ENCODE results near the gene MED12L.

The MED12L gene

GRCh38 chr3:151459358-151459757 lies 373.9 kb downstream of the MED12L start:
- peaks cover 0 to 5% of the 10 kb centered on the region in 2 donors for H3K4me1 ChIP-seq (ENCODE audit: control insufficient read depth in 1 of 2, insufficient read depth in 2 of 2, low read length in 2 of 2)
- no peaks in the 10 kb centered on the region for H3K36me3 ChIP-seq (ENCODE audit: control insufficient read depth in 1 of 2, insufficient read depth in 2 of 2, low read length in 2 of 2)
- H3K9me3 ChIP-seq (ENCODE audit: control insufficient read depth in 1 of 2, low read length in 2 of 2) = no peaks in the 10 kb centered on the region
- no peak overlapping the region for H3K27ac ChIP-seq (ENCODE audit: low read length)
- no peak overlapping the region for H3K4me3 ChIP-seq (ENCODE audit: low read depth in 1 of 2, low read length in 2 of 2)
- H3K27me3 ChIP-seq (ENCODE audit: low read depth, low read length) = peaks cover 4% of the 10 kb centered on the region

- Histone ChIP-seq H3K27ac (ENCODE audit: low read length) (no peak overlapping the region), H3K4me3 (ENCODE audit: low read depth in 1 of 2, low read length in 2 of 2) (peak overlapping the region; percentile 51 to 68), H3K36me3 (ENCODE audit: control insufficient read depth in 1 of 2, insufficient read depth in 2 of 2, low read length in 2 of 2) (no peaks in the 10 kb centered on the region)
Measured at GRCh38 chr3:151460228-151460627, 374.8 kb downstream of the MED12L start.

DNA sequence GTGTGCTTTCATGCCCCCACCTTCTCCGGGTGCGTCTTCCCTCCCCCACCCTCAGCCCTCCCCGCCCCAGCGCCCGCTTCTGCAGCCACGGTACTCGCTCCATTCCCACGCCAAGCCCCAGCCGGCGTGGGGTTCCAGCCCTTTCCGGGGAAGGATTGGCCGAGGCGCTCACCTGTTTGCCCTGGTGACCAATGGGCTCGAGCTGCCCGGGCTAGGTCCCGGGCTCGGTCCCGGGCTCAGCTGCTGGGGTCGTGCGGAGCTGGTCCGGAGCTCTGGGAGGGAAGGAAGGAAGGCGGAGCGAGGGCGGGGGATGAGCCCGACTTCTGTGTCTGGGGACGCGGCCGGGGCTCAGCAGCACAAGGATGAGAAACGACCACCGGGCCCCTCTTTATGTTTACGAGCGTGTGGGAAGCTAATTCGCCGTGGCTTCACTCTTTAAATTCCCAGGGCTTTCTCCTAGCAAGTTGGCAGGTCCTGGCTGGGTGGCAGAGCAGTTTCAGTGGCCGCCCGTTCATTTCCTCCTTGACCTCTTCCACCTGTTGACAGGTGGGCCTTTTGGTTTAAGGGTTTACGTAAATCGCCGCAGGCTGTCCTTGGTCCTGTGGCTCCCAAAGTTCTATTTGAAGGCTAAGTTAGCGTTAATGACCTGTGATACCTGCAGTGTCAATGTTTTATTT lies 375.4 kb downstream of the MED12L start, which contains the start of gene IGSF10:
Gene IGSF10, minus strand, starts transcription at position 288 of the 677 bp plus-strand sequence. CDS start 2,352 bp downstream, outside the sequence.
- no peak within 1 kb of the TSS for H3K27ac ChIP-seq (ENCODE audit: low read length)

More at GRCh38 chr3:151460228-151460627, 374.8 kb downstream of the MED12L start:
- no peaks in the 10 kb centered on the region for H3K9me3 ChIP-seq (ENCODE audit: control insufficient read depth in 1 of 2, low read length in 2 of 2)
- peaks cover 4% of the 10 kb centered on the region for H3K27me3 ChIP-seq (ENCODE audit: low read depth, low read length)
- peaks cover 0 to 5% of the 10 kb centered on the region in 2 donors for H3K4me1 ChIP-seq (ENCODE audit: control insufficient read depth in 1 of 2, insufficient read depth in 2 of 2, low read length in 2 of 2)

DNA sequence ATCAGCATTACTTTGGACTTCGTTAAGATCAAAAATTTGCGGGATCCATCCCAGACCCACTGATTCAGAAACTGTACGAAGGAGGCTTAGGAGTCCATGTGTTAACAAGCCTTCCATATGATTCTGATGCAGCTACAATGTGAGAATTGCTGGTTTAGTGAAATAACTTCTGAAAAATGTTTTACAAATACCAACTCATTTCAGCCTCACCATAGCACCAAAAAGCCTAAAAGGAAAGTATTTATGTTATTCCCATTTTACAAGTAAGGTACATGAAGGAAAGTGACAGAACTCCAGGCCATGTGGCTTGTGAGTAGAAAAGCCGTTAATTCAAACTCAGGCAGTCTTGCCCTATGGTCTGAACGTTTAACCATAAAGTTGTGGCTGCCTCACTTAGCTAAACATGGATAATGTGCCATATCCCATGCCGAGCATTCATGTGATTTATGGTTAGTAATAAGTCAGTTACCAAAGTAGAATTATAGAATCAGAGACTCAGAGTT lies 376.9 kb downstream of the MED12L start:
- H3K27ac ChIP-seq (ENCODE audit: low read length) = no peak overlapping the region
- H3K27me3 ChIP-seq (ENCODE audit: low read depth, low read length) = peaks cover 4% of the 10 kb centered on the region
- no peak overlapping the region for H3K4me3 ChIP-seq (ENCODE audit: low read depth in 1 of 2, low read length in 2 of 2)

More for the DNA sequence above, 375.4 kb downstream of the MED12L start, which contains the start of gene IGSF10:
- Histone ChIP-seq H3K4me1 (ENCODE audit: control insufficient read depth in 1 of 2, insufficient read depth in 2 of 2, low read length in 2 of 2) (peaks cover 0 to 5% of the 10 kb centered on the region in 2 donors), H3K36me3 (ENCODE audit: control insufficient read depth in 1 of 2, insufficient read depth in 2 of 2, low read length in 2 of 2) (no peaks in the 10 kb centered on the region), H3K27me3 (ENCODE audit: low read depth, low read length) (peaks cover 4% of the 10 kb centered on the region), H3K9me3 (ENCODE audit: control insufficient read depth in 1 of 2, low read length in 2 of 2) (no peaks in the 10 kb centered on the region), H3K4me3 (ENCODE audit: low read depth in 1 of 2, low read length in 2 of 2) (peak within 1 kb of the TSS; percentile 51 to 68)

DNA sequence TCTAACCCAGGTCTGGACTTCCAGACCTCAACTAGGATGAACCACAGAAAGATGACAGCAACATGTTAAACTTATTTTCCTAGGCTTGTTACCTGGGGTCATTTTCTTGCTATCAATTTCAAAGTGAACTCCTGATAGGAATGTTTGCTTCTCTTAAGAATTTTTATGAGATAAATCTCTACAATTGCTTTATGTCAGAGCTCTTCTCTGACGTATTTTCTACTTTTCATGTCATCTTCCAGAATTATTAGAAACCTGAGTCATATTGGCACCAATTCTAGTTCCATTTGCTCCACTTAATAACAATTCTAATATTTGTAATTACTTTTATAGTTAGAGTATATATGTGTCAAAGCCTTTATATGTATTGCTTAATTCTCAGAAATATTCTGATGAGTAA lies 377.5 kb downstream of the MED12L start:
- H3K4me1 ChIP-seq (ENCODE audit: control insufficient read depth in 1 of 2, insufficient read depth in 2 of 2, low read length in 2 of 2) = peaks cover 0 to 5% of the 10 kb centered on the region in 2 donors
- H3K27ac ChIP-seq (ENCODE audit: low read length) = no peak overlapping the region
- peaks cover 4% of the 10 kb centered on the region for H3K27me3 ChIP-seq (ENCODE audit: low read depth, low read length)
- H3K36me3 ChIP-seq (ENCODE audit: control insufficient read depth in 1 of 2, insufficient read depth in 2 of 2, low read length in 2 of 2) = no peaks in the 10 kb centered on the region
- H3K4me3 ChIP-seq (ENCODE audit: low read depth in 1 of 2, low read length in 2 of 2) = no peak overlapping the region
- no peaks in the 10 kb centered on the region for H3K9me3 ChIP-seq (ENCODE audit: control insufficient read depth in 1 of 2, low read length in 2 of 2)

More for the DNA sequence above, 376.9 kb downstream of the MED12L start:
- no peaks in the 10 kb centered on the region for H3K9me3 ChIP-seq (ENCODE audit: control insufficient read depth in 1 of 2, low read length in 2 of 2)
- no peaks in the 10 kb centered on the region for H3K36me3 ChIP-seq (ENCODE audit: control insufficient read depth in 1 of 2, insufficient read depth in 2 of 2, low read length in 2 of 2)
- peaks cover 0 to 5% of the 10 kb centered on the region in 2 donors for H3K4me1 ChIP-seq (ENCODE audit: control insufficient read depth in 1 of 2, insufficient read depth in 2 of 2, low read length in 2 of 2)

- no peak overlapping the region for H3K27ac ChIP-seq (ENCODE audit: low read length)
- H3K36me3 ChIP-seq (ENCODE audit: control insufficient read depth in 1 of 2, insufficient read depth in 2 of 2, low read length in 2 of 2) = no peaks in the 10 kb centered on the region
- H3K27me3 ChIP-seq (ENCODE audit: low read depth, low read length) = no peaks in the 10 kb centered on the region
- no peak overlapping the region for H3K4me3 ChIP-seq (ENCODE audit: low read depth in 1 of 2, low read length in 2 of 2)
- no peaks in the 10 kb centered on the region for H3K4me1 ChIP-seq (ENCODE audit: control insufficient read depth in 1 of 2, insufficient read depth in 2 of 2, low read length in 2 of 2)
- H3K9me3 ChIP-seq (ENCODE audit: control insufficient read depth in 1 of 2, low read length in 2 of 2) = no peaks in the 10 kb centered on the region
Measured at GRCh38 chr3:151467069-151467468, 381.6 kb downstream of the MED12L start.

- no peak overlapping the region for H3K4me3 ChIP-seq (ENCODE audit: low read depth in 1 of 2, low read length in 2 of 2)
- no peaks in the 10 kb centered on the region for H3K36me3 ChIP-seq (ENCODE audit: control insufficient read depth in 1 of 2, insufficient read depth in 2 of 2, low read length in 2 of 2)
- no peaks in the 10 kb centered on the region for H3K4me1 ChIP-seq (ENCODE audit: control insufficient read depth in 1 of 2, insufficient read depth in 2 of 2, low read length in 2 of 2)
- H3K27ac ChIP-seq (ENCODE audit: low read length) = no peak overlapping the region
- no peaks in the 10 kb centered on the region for H3K27me3 ChIP-seq (ENCODE audit: low read depth, low read length)
- H3K9me3 ChIP-seq (ENCODE audit: control insufficient read depth in 1 of 2, low read length in 2 of 2) = no peaks in the 10 kb centered on the region
Measured at GRCh38 chr3:151468284-151468917, 382.9 kb downstream of the MED12L start.

GRCh38 chr3:151476344-151477018 lies 391.0 kb downstream of the MED12L start:
- Histone ChIP-seq H3K4me1 (ENCODE audit: control insufficient read depth in 1 of 2, insufficient read depth in 2 of 2, low read length in 2 of 2) (peaks cover 0 to 4% of the 10 kb centered on the region in 2 donors), H3K9me3 (ENCODE audit: control insufficient read depth in 1 of 2, low read length in 2 of 2) (no peaks in the 10 kb centered on the region), H3K4me3 (ENCODE audit: low read depth in 1 of 2, low read length in 2 of 2) (no peak overlapping the region), H3K36me3 (ENCODE audit: control insufficient read depth in 1 of 2, insufficient read depth in 2 of 2, low read length in 2 of 2) (no peaks in the 10 kb centered on the region), H3K27me3 (ENCODE audit: low read depth, low read length) (no peaks in the 10 kb centered on the region), H3K27ac (ENCODE audit: low read length) (no peak overlapping the region)

DNA sequence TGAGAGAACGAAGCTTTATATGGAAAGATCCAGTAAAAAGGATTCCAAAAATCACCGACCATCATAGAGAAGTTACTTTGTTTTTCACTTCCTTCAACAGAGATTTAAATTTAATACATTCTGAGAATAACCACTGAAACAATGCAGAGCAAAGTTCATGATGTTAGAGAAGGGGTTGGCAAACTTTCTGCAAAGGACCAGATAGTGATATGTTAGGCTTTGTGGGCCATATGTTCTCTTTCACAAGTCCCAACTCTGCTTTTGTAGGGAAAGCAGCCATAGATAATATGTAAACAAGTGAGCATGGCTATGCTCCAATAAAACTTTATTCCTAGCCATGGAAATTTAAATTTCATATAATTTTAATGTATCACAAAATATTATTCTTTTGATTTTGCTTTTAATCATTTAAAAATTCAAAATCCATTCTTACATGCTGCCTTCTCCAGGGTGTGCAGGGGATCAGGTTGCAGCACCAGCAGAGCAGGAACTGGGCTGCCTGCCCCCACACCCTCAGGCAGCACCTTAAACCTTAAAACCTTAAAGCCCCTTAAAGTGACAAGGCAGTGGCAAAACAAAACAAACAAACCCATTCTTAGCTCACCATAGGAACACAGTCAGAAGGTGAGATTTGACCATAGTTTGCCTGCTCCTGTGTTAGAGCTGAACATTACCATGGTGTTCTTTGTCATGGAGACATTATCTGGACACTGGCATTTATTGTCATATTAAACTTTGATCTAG lies 392.3 kb downstream of the MED12L start:
- peaks cover 0 to 5% of the 10 kb centered on the region in 2 donors for H3K9me3 ChIP-seq (ENCODE audit: control insufficient read depth in 1 of 2, low read length in 2 of 2)
- no peak overlapping the region for H3K4me3 ChIP-seq (ENCODE audit: low read depth in 1 of 2, low read length in 2 of 2)
- peaks cover 0 to 4% of the 10 kb centered on the region in 2 donors for H3K4me1 ChIP-seq (ENCODE audit: control insufficient read depth in 1 of 2, insufficient read depth in 2 of 2, low read length in 2 of 2)
- H3K27me3 ChIP-seq (ENCODE audit: low read depth, low read length) = no peaks in the 10 kb centered on the region
- H3K27ac ChIP-seq (ENCODE audit: low read length) = no peak overlapping the region
- H3K36me3 ChIP-seq (ENCODE audit: control insufficient read depth in 1 of 2, insufficient read depth in 2 of 2, low read length in 2 of 2) = no peaks in the 10 kb centered on the region

- Histone ChIP-seq H3K27ac (ENCODE audit: low read length) (no peak overlapping the region), H3K36me3 (ENCODE audit: control insufficient read depth in 1 of 2, insufficient read depth in 2 of 2, low read length in 2 of 2) (no peaks in the 10 kb centered on the region), H3K4me1 (ENCODE audit: control insufficient read depth in 1 of 2, insufficient read depth in 2 of 2, low read length in 2 of 2) (peaks cover 0 to 4% of the 10 kb centered on the region in 2 donors), H3K9me3 (ENCODE audit: control insufficient read depth in 1 of 2, low read length in 2 of 2) (peaks cover 0 to 5% of the 10 kb centered on the region in 2 donors), H3K27me3 (ENCODE audit: low read depth, low read length) (no peaks in the 10 kb centered on the region), H3K4me3 (ENCODE audit: low read depth in 1 of 2, low read length in 2 of 2) (no peak overlapping the region)
Measured at GRCh38 chr3:151478335-151478697, 392.9 kb downstream of the MED12L start.

All from muscle layer of duodenum (tissue), 2 donors.